A549 treated with AZD9567 at 1 μM for 4 hours (cell line): Measurements from ENCODE around the gene SAMD9. TPM values are rescaled to one million over a fixed set of nuclear protein-coding genes. Genes with fewer than 3 reads are reported as not detected.

Experiments used
- total RNA-seq: library from RNA; stranded (reverse); fragments of 200-300 nt; extraction: Qiagen RNA extraction; gene quantifications from 5 replicates; pipeline ENCODE4 v1.2.3, GENCODE V29; 2022; ENCODE audit not compliant: insufficient read depth

SAMD9 gene
- 2.2 to 4.0 TPM (median 3.1 TPM) in 5 replicates for total RNA-seq

DNA sequence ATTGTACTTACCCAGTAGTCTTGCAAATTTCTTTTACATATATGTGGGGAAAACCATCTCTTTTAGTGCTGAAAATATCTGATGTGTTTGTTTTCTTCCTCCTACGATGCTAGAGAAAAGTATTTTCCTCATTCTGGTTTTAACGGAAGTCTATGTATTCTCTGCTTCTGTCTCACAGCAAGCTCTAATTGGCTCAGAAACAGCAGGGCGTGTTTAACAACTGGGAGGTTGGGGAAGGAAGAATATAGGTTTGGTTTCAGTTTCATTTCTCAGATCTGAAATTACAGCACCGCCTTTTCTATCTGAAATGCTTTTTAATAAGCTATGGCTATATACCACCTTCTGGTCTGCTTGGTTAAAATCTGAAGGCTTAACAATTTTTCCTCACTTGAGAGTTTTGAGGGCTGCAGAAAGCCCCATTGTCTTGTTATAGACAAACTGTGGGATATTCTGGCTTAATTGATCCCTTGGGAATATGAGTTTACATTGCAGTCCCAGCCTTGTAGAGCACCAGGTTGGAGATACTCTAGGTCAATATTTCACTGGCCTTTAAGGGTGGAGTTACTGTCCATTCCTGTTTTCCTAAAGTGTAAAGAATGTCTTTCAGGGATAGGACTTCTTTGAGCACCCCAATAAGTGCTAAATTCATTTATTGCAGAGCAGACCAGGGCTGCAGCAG, at the start of gene SAMD9:
SAMD9 (minus strand) TSS at position 128 of the 679 bp plus-strand sequence. CDS start 11,882 bp downstream, outside the sequence.

GRCh38 chr7:93148144-93148543, 30.4 kb upstream of the SAMD9 start, which contains the start of gene SAMD9L:
TSS of gene SAMD9L (minus strand) at chr7:93148385. CDS start at chr7:93135971, 12,414 bp downstream.

Other genes starting within 250 kb of the SAMD9 start
- gene SAMD9L, start 30.4 kb upstream of the SAMD9 start, total RNA-seq, result 0.35 to 0.54 TPM (median 0.47 TPM) in 4 of 5 replicates, not detected in the other
- gene HEPACAM2, start 108.5 kb upstream of the SAMD9 start, total RNA-seq, result not detected in 5 replicates
- 4.5 to 7.1 TPM (median 5.3 TPM) in 5 replicates for gene VPS50, start 114.4 kb upstream of the SAMD9 start, total RNA-seq